HG03469 (cell line): ENCODE measurements around the gene CEND1.

ENCODE experiments used
- ATAC-seq: cut with Tn5 transposase; IDR thresholded peaks from one replicate; pipeline ENCODE4 v1.9.1; 2021; ENCODE audit warnings: mild to moderate bottlenecking, moderate library complexity, moderate number of reproducible peaks; ENCODE audit not compliant: unreplicated experiment

Gene CEND1

DNA sequence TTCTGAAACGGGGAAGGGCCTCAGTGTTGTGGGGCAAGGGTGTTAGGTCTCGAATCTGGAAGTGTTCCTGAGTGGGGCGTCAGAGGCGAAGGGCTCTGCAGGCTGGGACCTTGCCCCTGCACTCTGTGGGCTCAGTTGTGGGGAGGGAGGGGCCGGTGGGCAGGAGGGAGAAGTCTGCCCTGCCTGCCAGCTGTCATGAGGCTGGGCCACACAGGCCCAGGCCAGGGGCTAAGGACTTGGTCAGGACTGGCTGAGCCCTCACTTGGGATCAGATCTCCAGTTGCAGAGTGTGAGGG, 38.0 kb upstream of the CEND1 start, which contains the start of gene CRACR2B:
Gene CRACR2B (plus strand): TSS at position 23 of the 296 bp plus-strand sequence. CDS start 689 bp downstream, outside the sequence.
- ATAC-seq, result no peak

GRCh38 chr11:827146-827896, 37.4 kb upstream of the CEND1 start:
- ATAC-seq, result no peak

GRCh38 chr11:826836-827145, 36.9 kb upstream of the CEND1 start:
- no peak for ATAC-seq

- ATAC-seq, result no peak
Measured at GRCh38 chr11:826227-826621, 36.3 kb upstream of the CEND1 start.

DNA sequence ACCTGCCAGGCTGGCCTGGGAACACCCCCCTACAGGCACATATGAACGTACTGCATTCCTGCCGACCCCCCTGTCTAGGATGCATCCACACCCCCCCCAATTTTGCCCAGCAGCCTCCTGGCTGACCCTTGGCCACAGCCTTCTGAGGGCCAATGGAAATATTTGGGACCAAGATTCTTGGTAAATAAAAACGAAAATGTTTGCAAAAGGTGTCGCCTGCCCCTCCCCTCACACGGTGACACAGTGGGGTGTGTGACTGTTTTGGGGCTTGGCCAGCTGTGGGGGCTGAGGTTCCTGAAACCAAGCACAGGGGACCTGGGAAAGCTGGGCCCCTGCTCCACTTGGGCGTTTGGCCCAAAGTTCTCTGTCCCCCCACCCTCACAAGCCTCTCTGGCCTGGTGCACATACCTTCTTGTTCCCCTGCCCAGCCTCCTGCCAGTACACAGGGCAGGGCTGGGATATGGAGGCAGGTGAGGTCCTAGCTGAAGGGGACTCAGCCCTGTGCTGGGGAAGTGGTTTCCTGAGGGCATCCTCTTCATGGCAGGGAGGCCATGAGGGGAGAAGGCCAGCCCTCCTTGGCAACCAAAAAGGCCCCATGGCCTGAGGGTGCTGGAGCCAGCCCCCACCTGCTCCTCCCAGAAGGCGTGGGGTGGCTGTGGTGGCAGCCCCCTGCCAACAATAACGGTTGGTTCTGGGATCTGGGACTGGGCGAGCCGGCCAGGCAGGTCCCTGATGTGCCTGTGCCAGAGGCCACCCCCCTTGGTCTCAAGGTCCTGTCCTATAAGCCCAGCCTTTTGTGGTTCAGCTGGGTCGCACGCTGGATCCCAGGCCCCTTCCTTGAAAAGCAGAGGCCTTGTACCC, 35.7 kb upstream of the CEND1 start:
- ATAC-seq, result no peak

DNA sequence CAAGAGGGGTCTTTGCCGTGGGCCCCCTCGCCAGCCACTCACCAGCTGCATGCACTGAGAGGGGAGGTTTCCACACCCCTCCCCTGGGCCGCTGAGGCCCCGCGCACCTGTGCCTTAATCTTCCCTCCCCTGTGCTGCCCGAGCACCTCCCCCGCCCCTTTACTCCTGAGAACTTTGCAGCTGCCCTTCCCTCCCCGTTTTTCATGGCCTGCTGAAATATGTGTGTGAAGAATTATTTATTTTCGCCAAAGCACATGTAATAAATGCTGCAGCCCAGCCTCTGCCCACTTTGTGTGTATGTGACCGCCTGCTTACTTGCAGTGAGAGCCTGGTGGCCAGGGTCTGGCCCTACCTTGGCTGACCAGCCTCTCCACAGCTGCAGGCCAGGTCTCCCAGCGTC, 35.1 kb upstream of the CEND1 start:
- no peak for ATAC-seq

GRCh38 chr11:824292-824880, 34.5 kb upstream of the CEND1 start:
- ATAC-seq, result no peak

DNA sequence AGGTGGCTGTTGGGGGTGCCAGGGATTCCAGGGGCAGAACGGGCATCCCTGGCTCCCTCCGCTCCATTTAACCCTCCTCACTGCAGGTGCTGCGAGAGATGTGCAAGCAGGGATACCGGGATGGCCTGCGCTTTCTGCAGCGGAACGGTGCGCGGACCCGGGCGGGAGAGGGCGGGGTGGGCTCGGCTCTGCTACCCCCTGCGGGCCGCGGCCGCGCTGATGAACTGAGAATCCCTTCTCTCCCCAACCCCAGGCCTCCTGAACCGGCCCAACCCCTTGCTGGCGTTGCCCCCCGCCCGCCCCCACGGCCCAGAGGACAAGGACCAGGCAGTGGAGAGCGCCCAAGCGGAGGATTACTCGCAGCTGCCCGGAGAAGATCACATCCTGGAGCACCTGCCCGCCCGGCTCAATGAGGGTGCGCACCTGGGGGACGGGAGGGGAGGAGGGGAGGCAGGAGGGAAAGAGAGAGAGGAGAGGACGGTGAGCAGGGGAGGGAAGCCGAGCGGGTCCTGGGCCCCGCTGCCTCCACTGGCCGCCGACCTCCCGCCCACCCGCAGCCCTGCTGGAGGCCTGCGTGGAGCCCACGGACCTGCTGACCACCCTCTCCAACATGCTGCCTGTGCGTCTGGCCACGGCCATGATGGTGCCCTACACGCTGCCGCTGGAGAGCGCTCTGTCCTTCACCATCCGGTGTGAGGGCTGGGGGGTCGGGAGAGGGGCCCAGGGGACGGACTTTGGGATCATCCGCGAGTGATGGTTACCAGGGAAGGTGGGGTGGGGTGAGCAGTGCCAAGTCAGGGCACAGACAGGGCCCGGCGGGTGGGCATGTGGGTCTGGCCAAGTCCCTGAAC, 33.8 kb upstream of the CEND1 start:
- ATAC-seq, result no peak

GRCh38 chr11:821512-822371, 31.9 kb upstream of the CEND1 start:
- no peak for ATAC-seq

- ATAC-seq, result no peak
Measured at GRCh38 chr11:820655-821511, 31.0 kb upstream of the CEND1 start.

DNA sequence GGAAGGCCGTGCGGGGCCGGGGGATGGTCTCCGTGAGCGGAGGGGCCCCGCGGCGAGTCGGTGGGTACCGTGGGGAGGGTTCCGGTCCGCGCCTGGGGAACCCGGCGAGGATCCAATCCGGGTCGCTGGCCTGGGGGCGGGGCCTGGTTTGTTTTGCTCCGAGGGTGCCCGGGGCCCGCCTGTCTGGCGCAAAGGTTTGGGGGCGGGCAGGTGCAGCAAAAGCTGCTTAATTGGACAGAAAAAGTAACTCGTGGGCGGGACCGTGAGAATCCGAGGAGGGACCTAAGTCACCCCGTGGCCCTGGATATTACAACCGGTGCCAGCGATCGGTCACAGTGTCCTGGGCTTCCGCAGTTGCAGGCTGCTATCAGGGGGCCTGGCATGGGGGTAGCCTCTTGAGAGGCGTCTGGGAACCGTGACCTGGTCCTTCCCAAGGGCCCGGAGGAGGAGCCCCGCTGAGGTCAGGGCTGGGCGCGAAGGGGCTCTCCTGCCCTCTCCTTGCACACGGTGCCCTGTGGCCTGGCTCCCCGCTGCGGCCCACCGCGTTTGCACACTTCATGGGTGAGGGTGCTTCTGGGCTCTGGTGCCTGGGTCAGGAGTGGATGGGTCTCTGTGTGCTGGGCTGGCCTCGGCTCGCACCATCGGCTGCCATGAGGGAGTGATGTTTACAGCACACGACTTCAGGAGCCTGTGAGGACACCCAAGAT, 30.2 kb upstream of the CEND1 start:
- ATAC-seq, result no peak

GRCh38 chr11:819129-819931, 29.4 kb upstream of the CEND1 start:
- no peak for ATAC-seq

- ATAC-seq, result no peak
Measured at GRCh38 chr11:818396-819128, 28.7 kb upstream of the CEND1 start, which contains the start of gene PNPLA2. TSS of gene PNPLA2 (plus strand) at chr11:818914. CDS start at chr11:819719, 805 bp downstream.

- ATAC-seq, result no peak
Measured at GRCh38 chr11:816433-816779, 26.5 kb upstream of the CEND1 start.

- ATAC-seq, result no peak
Measured at GRCh38 chr11:815675-816432, 26.0 kb upstream of the CEND1 start.

- no peak for ATAC-seq
Measured at GRCh38 chr11:813456-814096, 23.7 kb upstream of the CEND1 start.
